Lung (tissue), 12 donors: ENCODE measurements around the gene MIPOL1. TPM values are rescaled to one million over a fixed set of nuclear protein-coding genes. Genes with fewer than 3 reads are reported as not detected.

ENCODE experiments used
- ATAC-seq: fragments of 200-7000 bp; cut with Tn5 transposase; one replicate; pipeline ENCODE4 v1.9.1; 2020; ENCODE audit warnings: moderate number of reproducible peaks; ENCODE audit not compliant: insufficient read depth, low FRiP score
- DNase-seq, 3 donors: peaks; one replicate each; pipeline ENCODE4 v3.0.0-alpha.2; 2013 to 2017
- H3K27ac ChIP-seq, 2 donors: one replicate each; pipeline ENCODE4 v1.5.1; 2013; ENCODE audit warnings: mild to moderate bottlenecking in 2 of 2, moderate library complexity in 2 of 2, control low read depth in 1 of 2, inconsistent platforms in 1 of 2, low read depth in 1 of 2, low read length in 1 of 2
- H3K27me3 ChIP-seq, 3 donors: one replicate each; pipeline ENCODE4 v1.5.1; 2013; ENCODE audit warnings: low read length in 2 of 3; ENCODE audit not compliant: control insufficient read depth in 3 of 3, insufficient read depth in 3 of 3
- H3K36me3 ChIP-seq, 4 donors: one replicate each; pipeline ENCODE4 v1.5.1; 2013; ENCODE audit warnings: low read length in 4 of 4, mild to moderate bottlenecking in 1 of 4, moderate library complexity in 1 of 4; ENCODE audit not compliant: control insufficient read depth in 4 of 4, insufficient read depth in 4 of 4
- H3K4me1 ChIP-seq, 5 donors: one replicate each; pipeline ENCODE4 v1.5.1; 2013; ENCODE audit warnings: low read length in 5 of 5, mild to moderate bottlenecking in 2 of 5, moderate library complexity in 1 of 5; ENCODE audit not compliant: control insufficient read depth in 5 of 5, insufficient read depth in 5 of 5
- H3K4me3 ChIP-seq: one replicate; pipeline ENCODE4 v1.5.1; 2013; ENCODE audit warnings: mild to moderate bottlenecking, control low read depth, moderate library complexity
- H3K9ac ChIP-seq, 2 donors: one replicate each; pipeline ENCODE4 v1.5.1; 2013; ENCODE audit warnings: low read length in 2 of 2, control low read depth in 1 of 2; ENCODE audit not compliant: insufficient read depth in 1 of 2
- H3K9me3 ChIP-seq, 4 donors: one replicate each; pipeline ENCODE4 v1.5.1; 2013; ENCODE audit warnings: low read length in 3 of 4, mild to moderate bottlenecking in 1 of 4, moderate library complexity in 1 of 4; ENCODE audit not compliant: control insufficient read depth in 4 of 4, insufficient read depth in 3 of 4
- CTCF ChIP-seq: IDR thresholded peaks from 2 replicates; pipeline ENCODE4 v1.5.1; 2012; ENCODE audit warnings: mild to moderate bottlenecking; ENCODE audit errors: control extremely low read depth, extremely low read depth
- whole genome bisulfite sequencing, 2 donors: extraction: QIAGEN DNeasy Blood & Tissue Kit; methylation state at CpG; one replicate each; pipeline ENCODE4 v1.1.7; 2013; 5-methylcytosine and 5-hydroxymethylcytosine counted together
- polyA plus RNA-seq, 2 donors: library from polyadenylated mRNA; stranded (reverse); fragments of 200-250 nt; gene quantifications; one replicate each; pipeline ENCODE4 v1.2.1, GENCODE V29; 2013
- total RNA-seq, 2 donors: library from RNA; depleted of rRNA in 1 of 2; stranded (reverse); fragments of >200 nt in 1 of 2; gene quantifications; one replicate each; pipeline ENCODE4 v1.2.1, GENCODE V29; 2014 to 2021
- donor health status: control.
- donor health status: control.
- donor health status: Bipolar disorder and iron deficiency.
- donor health status: healthy.
- donor health status: DM: yes; HTN: yes; CAD: no.

The MIPOL1 gene
- total and polyA plus RNA-seq, 4 donors = 2.3 to 49.9 (median 7.0) TPM

GRCh38 chr14:37546621-37547447, 349.1 kb downstream of the MIPOL1 start:
- peak; percentile 65 for ATAC-seq
- peak overlapping the region in 1 of 2 donors; percentile 30 for H3K27ac ChIP-seq

GRCh38 chr14:37550511-37550910, 352.8 kb downstream of the MIPOL1 start:
- H3K27ac ChIP-seq = no peak overlapping the region
- WGBS, 2 donors = 55 to 65% methylated on average over 5 of the region's 5 CpGs
- H3K9ac ChIP-seq = no peak overlapping the region
- DNase-seq (peak in 2 of 3 donors; percentile 18 to 27), ATAC-seq (no peak)
- H3K4me1 ChIP-seq = no peaks in the 10 kb centered on the region
- TF ChIP-seq CTCF = no peak
- H3K4me3 ChIP-seq = no peak overlapping the region
- H3K9me3 ChIP-seq = no peaks in the 10 kb centered on the region
- no peaks in the 10 kb centered on the region for H3K36me3 ChIP-seq
- H3K27me3 ChIP-seq = no peaks in the 10 kb centered on the region

More at GRCh38 chr14:37546621-37547447, 349.1 kb downstream of the MIPOL1 start:
- TF ChIP-seq CTCF = no peak
- no peak overlapping the region for H3K4me3 ChIP-seq
- H3K9me3 ChIP-seq = no peaks in the 10 kb centered on the region
- no peaks in the 10 kb centered on the region for H3K27me3 ChIP-seq
- H3K4me1 ChIP-seq = no peaks in the 10 kb centered on the region
- H3K9ac ChIP-seq = no peak overlapping the region
- no peaks in the 10 kb centered on the region for H3K36me3 ChIP-seq
- 52 to 67% methylated on average over 6 of the region's 6 CpGs for whole genome bisulfite sequencing, 2 donors
- peak; percentile 10 to 31 (median 18) for DNase-seq

GRCh38 chr14:37551119-37551518, 353.4 kb downstream of the MIPOL1 start:
- ATAC-seq = no peak
- WGBS, 2 donors = 88 to 93% methylated on average over 1 of the region's 1 CpG

More at GRCh38 chr14:37551119-37551518, 353.4 kb downstream of the MIPOL1 start:
- H3K27me3 ChIP-seq = no peaks in the 10 kb centered on the region
- DNase-seq = no peak
- TF ChIP-seq CTCF = no peak
- no peaks in the 10 kb centered on the region for H3K36me3 ChIP-seq
- no peak overlapping the region for H3K9ac ChIP-seq
- H3K9me3 ChIP-seq = no peaks in the 10 kb centered on the region
- no peak overlapping the region for H3K27ac ChIP-seq
- H3K4me1 ChIP-seq = no peaks in the 10 kb centered on the region
- H3K4me3 ChIP-seq = no peak overlapping the region
